A549 treated with RU486 at 1 μM for 4 hours (cell line): Measurements from ENCODE around the gene ZIC4. TPM values are rescaled to one million over a fixed set of nuclear protein-coding genes. Genes with fewer than 3 reads are reported as not detected.

Experiments
- total RNA-seq: library from RNA; stranded (reverse); fragments of 200-300 nt; extraction: Qiagen RNA extraction; gene quantifications from 5 replicates; pipeline ENCODE4 v1.2.3, GENCODE V29; 2022; ENCODE audit warnings: low read depth

The ZIC4 gene
- not detected in 5 replicates for total RNA-seq

DNA sequence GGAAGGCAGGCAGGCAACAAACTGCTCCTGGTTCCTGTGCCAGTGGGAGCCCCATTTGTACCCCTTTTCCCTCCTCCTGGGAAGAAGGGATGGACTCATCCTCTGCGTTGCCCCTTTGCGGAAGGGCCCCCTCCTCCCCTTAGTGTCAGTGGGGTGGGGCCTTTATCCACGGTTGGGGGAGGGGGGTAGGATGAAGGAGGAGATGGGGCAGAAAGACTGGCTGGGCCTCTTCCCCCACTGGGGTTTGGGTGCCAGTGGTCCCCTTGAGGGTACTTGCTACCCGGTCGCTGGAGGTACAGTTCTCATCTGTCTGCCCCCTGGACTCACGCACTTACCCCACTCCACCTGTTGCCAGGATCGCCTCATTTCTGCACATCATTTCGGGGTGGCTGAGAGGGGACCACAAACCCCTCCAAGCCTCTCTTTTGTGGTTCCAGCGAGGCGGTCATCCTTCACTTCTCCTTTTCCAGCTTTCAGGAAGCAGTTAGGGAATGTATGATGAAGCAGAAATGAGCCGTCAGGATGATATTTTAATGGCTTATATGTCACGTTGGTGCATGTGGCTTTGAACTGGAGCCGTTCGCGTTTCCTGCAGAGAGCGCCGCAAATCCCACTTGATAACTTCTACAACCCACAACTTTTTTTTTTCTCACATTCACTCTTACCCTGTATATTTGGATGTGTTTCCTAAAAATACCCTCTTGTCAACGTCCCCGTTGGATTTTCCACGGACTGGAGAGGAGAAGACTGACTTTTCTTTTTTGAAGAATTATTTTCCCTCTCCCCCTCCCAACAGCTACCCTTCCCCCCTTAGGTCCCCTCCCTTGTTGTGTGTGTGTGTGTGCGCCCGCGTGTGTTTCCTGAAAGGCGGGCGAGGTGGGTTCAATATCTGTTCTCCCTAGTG lies at the start of gene ZIC4:
Gene ZIC4 (minus strand): TSS at position 516 of the 904 bp plus-strand sequence. CDS start 3,746 bp downstream, outside the sequence.

DNA sequence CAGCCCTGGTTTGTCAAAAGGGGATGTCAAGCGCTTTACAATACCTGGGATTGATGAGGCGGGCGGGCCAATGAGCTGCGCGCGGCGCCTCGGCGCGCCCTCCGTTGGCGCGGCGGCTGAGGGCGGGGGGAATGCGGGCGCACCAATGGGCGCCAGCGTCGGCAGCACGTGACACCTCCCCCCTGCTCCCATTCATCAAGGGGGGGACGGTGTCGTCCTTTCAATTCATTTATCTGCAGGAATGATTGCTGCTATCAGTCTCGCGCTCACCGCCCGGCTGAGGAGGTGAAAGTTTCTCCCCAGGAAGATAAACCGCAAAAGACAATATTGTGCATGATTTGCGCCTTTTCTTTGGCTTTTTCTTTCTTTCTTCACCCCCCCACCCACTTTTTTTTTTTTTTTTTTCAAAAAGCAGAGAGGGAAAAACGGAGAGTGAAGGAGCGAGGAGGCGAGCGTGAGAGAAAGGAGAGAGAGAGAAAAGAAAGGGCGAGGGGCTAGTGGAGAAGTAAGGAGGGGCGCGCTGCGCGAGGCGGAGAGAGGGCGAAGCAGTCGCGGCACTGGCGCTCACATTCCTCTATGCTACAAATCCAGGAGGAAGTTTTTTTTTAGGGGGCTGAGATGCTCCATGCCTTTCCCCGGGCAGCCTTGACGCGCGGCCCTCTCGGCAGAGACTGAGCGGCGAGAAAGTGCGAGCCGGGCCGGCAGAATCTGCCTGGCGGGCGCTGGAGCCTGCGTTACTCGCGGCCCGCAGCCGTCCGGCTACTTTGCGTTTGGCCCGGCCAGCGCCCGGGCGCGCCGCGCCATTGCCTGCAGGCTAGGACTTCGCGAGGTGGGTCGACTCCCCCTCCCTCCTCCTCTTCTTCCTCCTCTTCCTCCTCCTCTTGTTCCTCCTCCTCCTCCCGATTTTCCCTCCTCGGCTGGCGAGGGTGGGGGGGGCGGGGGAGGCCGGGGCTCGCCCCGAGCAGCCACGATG lies 3.1 kb upstream of the ZIC4 start, which contains the start of gene ZIC1:
Gene ZIC1 (plus strand): TSS at position 223 of the 973 bp plus-strand sequence. CDS start 748 bp downstream, at position 971.

Other genes with a start within 250 kb of the ZIC4 start
- 0.07 to 0.10 TPM in 2 of 5 replicates, not detected in the others for gene ZIC1, start 2.8 kb upstream of the ZIC4 start, total RNA-seq